Smooth muscle cell (in vitro differentiated cells): ENCODE data around the gene IRAK1. TPM values are rescaled to one million over a fixed set of nuclear protein-coding genes. Genes with fewer than 3 reads are reported as not detected.

Experiments
- DNase-seq: peaks from one replicate; lab custom pipeline; 2025; ENCODE audit not compliant: unreplicated experiment; lab: John Stamatoyannopoulos, UW
- H2AFZ ChIP-seq: fragments of 200-600 bp; sonication (generic); 2 replicates; pipeline ENCODE4 v1.6.0; 2016; ENCODE audit warnings: antibody characterized with exemption, low read depth, mild to moderate bottlenecking
- H3F3A ChIP-seq: fragments of 200-600 bp; sonication (generic); 2 replicates; pipeline ENCODE4 v1.6.0; 2017; ENCODE audit warnings: antibody characterized with exemption, low read depth
- H3K27ac ChIP-seq: fragments of 200-600 bp; sonication (generic); 2 replicates; pipeline ENCODE4 v1.5.1; 2016; ENCODE audit warnings: low read depth, mild to moderate bottlenecking
- H3K27me3 ChIP-seq: fragments of 200-600 bp; sonication (generic); 2 replicates; pipeline ENCODE4 v1.6.1; 2016; ENCODE audit warnings: low read depth, mild to moderate bottlenecking
- H3K36me3 ChIP-seq: fragments of 200-600 bp; sonication (generic); 2 replicates; pipeline ENCODE4 v1.5.1; 2016; ENCODE audit warnings: low read depth
- H3K4me1 ChIP-seq: fragments of 200-600 bp; sonication (generic); 2 replicates; pipeline ENCODE4 v1.5.1; 2016; ENCODE audit warnings: low read depth
- H3K4me2 ChIP-seq: fragments of 200-600 bp; sonication (generic); 2 replicates; pipeline ENCODE4 v1.6.0; 2016; ENCODE audit warnings: mild to moderate bottlenecking
- H3K4me3 ChIP-seq: fragments of 200-600 bp; sonication (generic); 2 replicates; pipeline ENCODE4 v1.5.1; 2016; ENCODE audit warnings: mild to moderate bottlenecking
- H3K79me2 ChIP-seq: fragments of 200-600 bp; sonication (generic); 2 replicates; pipeline ENCODE4 v1.6.0; 2016; ENCODE audit warnings: low read depth, mild to moderate bottlenecking
- H3K9ac ChIP-seq: fragments of 200-600 bp; sonication (generic); 2 replicates; pipeline ENCODE4 v1.6.0; 2016; ENCODE audit warnings: low read depth
- H3K9me3 ChIP-seq: fragments of 200-600 bp; sonication (generic); replicated peaks from 2 replicates; pipeline ENCODE4 v1.5.1; 2016; ENCODE audit warnings: low read depth
- H4K20me1 ChIP-seq: fragments of 200-600 bp; sonication (generic); 2 replicates; pipeline ENCODE4 v1.6.0; 2016; ENCODE audit warnings: low read depth
- WGBS: methylation state at CpG from one replicate; pipeline ENCODE4 v1.1.7; 2016; ENCODE audit warnings: low lambda C conversion rate; 5-methylcytosine and 5-hydroxymethylcytosine counted together
- polyA plus RNA-seq: library from polyadenylated mRNA; unstranded; fragments of >200 nt; fragmentation: Nextera tagmentation; extraction: Ambion mirVana; gene quantifications from 2 replicates; pipeline ENCODE4 v1.2.1, GENCODE V29; 2016
- total RNA-seq: library from RNA; depleted of rRNA; stranded (reverse); fragments of >200 nt; gene quantifications from 2 replicates; pipeline ENCODE4 v1.2.3, GENCODE V29; 2014
- TF ChIP-seq, protein P1 (sequence below): fragments of 200-600 bp; sonication (generic); IDR thresholded peaks from 2 replicates; pipeline ENCODE4 v1.5.1; 2017; ENCODE audit warnings: borderline replicate concordance, mild to moderate bottlenecking, antibody characterized with exemption; ENCODE audit not compliant: insufficient read depth, poor library complexity, severe bottlenecking

Gene IRAK1
- total and polyA plus RNA-seq, 2 experiments from 2014 or later: 29.4 to 63.4 TPM

DNA sequence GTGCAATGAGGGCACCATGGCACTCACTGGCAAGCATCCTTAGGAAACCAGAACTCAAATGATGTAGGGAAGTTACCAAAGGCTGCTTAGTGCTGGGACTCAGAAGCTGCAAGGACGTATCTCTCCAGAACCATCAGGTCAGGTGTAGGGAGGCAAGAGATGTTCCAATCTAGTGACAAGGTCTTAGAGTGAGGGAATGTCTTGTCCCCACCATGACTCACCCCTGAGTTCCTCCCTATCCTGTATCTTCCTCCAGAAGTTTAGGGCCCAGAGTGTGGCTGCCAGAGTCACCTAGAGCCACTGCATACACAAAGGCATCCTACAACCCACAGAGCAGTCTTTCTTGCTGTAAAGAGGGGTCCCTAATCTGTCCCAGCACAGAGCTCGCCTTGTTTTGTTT is 14.1 kb upstream of the IRAK1 start:
- TF ChIP-seq, protein P1, sequence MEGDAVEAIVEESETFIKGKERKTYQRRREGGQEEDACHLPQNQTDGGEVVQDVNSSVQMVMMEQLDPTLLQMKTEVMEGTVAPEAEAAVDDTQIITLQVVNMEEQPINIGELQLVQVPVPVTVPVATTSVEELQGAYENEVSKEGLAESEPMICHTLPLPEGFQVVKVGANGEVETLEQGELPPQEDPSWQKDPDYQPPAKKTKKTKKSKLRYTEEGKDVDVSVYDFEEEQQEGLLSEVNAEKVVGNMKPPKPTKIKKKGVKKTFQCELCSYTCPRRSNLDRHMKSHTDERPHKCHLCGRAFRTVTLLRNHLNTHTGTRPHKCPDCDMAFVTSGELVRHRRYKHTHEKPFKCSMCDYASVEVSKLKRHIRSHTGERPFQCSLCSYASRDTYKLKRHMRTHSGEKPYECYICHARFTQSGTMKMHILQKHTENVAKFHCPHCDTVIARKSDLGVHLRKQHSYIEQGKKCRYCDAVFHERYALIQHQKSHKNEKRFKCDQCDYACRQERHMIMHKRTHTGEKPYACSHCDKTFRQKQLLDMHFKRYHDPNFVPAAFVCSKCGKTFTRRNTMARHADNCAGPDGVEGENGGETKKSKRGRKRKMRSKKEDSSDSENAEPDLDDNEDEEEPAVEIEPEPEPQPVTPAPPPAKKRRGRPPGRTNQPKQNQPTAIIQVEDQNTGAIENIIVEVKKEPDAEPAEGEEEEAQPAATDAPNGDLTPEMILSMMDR: no peak
- WGBS: 91% methylated on average over 2 of the region's 2 CpGs

DNA sequence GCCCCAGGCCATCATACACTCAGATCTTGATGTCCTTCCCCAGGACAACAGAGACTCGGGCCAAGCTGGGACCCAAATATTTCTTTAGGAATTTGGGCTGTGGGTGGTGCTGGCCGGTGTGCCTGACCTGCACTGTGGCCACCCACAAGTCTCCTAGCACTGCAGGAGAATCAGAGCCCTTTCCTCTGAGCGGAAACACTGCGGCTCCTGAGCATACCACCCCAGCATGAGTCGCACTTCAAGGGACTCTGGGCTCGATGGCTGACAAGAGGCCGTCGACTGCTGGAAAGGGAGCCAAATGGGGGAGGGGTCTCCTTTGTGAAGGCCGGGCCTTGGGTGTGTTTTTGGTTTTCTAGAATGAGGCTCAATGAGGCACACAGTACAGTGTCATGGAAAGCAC is 13.0 kb upstream of the IRAK1 start:
- no peaks in the 10 kb centered on the region for H3K36me3 ChIP-seq
- WGBS: 71% methylated on average over 9 of the region's 9 CpGs
- no peak overlapping the region for H2AFZ ChIP-seq
- H3K4me3 ChIP-seq: no peak overlapping the region
- H3K27me3 ChIP-seq: no peaks in the 10 kb centered on the region
- H3K9ac ChIP-seq: no peak overlapping the region
- no peaks in the 10 kb centered on the region for H3K9me3 ChIP-seq
- peaks cover 20% of the 10 kb centered on the region for H4K20me1 ChIP-seq
- TF ChIP-seq, protein P1: no peak
- no peak overlapping the region for H3K4me2 ChIP-seq
- H3K79me2 ChIP-seq: peaks cover 6% of the 10 kb centered on the region
- no peaks in the 10 kb centered on the region for H3K4me1 ChIP-seq
- no peaks in the 10 kb centered on the region for H3F3A ChIP-seq
- no peak overlapping the region for H3K27ac ChIP-seq
- no peak for DNase-seq

More for the DNA sequence above, 14.1 kb upstream of the IRAK1 start:
- no peaks in the 10 kb centered on the region for H3K36me3 ChIP-seq
- H3K9ac ChIP-seq: no peak overlapping the region
- H2AFZ ChIP-seq: no peak overlapping the region
- DNase-seq: no peak
- no peaks in the 10 kb centered on the region for H3K4me1 ChIP-seq
- no peaks in the 10 kb centered on the region for H3K9me3 ChIP-seq
- H3K4me2 ChIP-seq: no peak overlapping the region
- H4K20me1 ChIP-seq: peaks cover 20% of the 10 kb centered on the region
- H3K4me3 ChIP-seq: no peak overlapping the region
- H3K27ac ChIP-seq: no peak overlapping the region
- no peaks in the 10 kb centered on the region for H3K27me3 ChIP-seq
- H3K79me2 ChIP-seq: peaks cover 14% of the 10 kb centered on the region
- H3F3A ChIP-seq: no peaks in the 10 kb centered on the region

DNA sequence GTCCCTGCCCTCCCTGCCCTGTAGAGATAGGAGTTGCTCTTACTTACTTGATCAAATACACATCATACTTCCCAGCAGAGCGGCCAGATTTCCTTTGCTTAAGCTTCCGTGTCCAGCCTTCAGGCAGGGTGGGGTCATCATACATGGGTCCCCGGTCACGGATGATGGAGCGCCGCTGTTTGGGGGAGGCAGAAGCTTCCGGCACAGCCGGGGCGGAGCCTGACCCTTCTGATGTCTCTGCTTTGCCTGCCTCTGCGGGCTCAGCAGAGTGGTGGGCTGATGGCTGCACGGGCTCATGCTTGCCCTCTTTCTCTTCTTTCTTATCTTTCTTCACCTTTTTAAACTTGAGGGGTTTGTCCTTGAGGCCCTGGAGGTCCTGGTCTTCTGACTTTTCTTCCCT is 12.5 kb upstream of the IRAK1 start:
- no peaks in the 10 kb centered on the region for H3K9me3 ChIP-seq
- H3K9ac ChIP-seq: no peak overlapping the region
- H4K20me1 ChIP-seq: peaks cover 20% of the 10 kb centered on the region
- H3K27ac ChIP-seq: no peak overlapping the region
- H3K4me1 ChIP-seq: no peaks in the 10 kb centered on the region
- H2AFZ ChIP-seq: no peak overlapping the region
- WGBS: 89% methylated on average over 11 of the region's 11 CpGs
- TF ChIP-seq, protein P1: no peak
- H3K36me3 ChIP-seq: no peaks in the 10 kb centered on the region
- no peaks in the 10 kb centered on the region for H3K27me3 ChIP-seq
- H3K4me2 ChIP-seq: no peak overlapping the region
- no peak overlapping the region for H3K4me3 ChIP-seq
- H3F3A ChIP-seq: no peaks in the 10 kb centered on the region
- H3K79me2 ChIP-seq: peaks cover 5% of the 10 kb centered on the region
- DNase-seq: no peak

DNA sequence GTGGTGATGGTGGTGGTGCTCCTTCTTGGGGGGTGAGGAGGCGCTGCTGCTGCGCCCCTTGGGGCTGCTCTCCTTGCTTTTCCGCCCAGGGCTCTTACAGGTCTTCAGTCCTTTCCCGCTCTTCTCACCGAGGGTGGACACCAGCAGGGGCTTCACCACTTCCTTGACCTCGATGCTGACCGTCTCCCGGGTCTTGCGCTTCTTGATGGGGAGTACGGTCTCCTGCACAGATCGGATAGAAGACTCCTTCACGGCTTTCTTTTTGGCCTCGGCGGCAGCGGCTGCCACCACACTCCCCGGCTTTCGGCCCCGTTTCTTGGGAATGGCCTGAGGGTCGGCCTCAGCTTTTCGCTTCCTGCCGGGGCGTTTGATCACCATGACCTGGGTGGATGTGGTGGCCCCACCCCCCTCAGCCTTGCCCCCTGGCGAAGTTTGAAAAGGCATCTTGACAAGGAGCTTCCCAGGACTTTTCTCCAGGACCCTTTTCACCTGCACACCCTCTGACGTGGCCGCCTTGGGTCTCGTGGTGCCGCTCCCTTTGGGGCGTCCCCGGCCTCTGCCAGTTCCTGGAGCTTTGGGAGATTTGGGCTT is 11.1 kb upstream of the IRAK1 start:
- Histone ChIP-seq H3K27ac (no peak overlapping the region), H3K27me3 (no peaks in the 10 kb centered on the region), H3K4me3 (no peak overlapping the region), H4K20me1 (peaks cover 20% of the 10 kb centered on the region), H3K4me1 (no peaks in the 10 kb centered on the region), H3K4me2 (no peak overlapping the region), H3K9me3 (no peaks in the 10 kb centered on the region), H3K36me3 (no peaks in the 10 kb centered on the region), H3F3A (no peaks in the 10 kb centered on the region), H2AFZ (no peak overlapping the region), H3K79me2 (peaks cover 5% of the 10 kb centered on the region), H3K9ac (no peak overlapping the region)
- 91% methylated on average over 29 of the region's 29 CpGs for WGBS
- TF ChIP-seq, protein P1: no peak
- DNase-seq: no peak
